Dedifferentiated amniotic fluid mesenchymal stem cell (primary cell): ENCODE results near the gene ITGA1.
A peak's percentile ranks its signal among the peaks of the same experiment; 100 is the strongest.
"Not testable (repeated sequence)": the region's sequence is repeated elsewhere in the genome, so short reads cannot be mapped to it uniquely, and the experiment has no call there.

Source experiments
- DNase-seq: peaks from one replicate; pipeline ENCODE4 v3.0.0-alpha.2; 2016; ENCODE audit errors: extremely low spot score

ITGA1 gene

GRCh38 chr5:52787600-52788504 is at the start of gene ITGA1, which contains the start of gene PELO:
Gene ITGA1, plus strand, starts transcription at chr5:52787916. Its CDS starts 438 bp downstream, at chr5:52788354.
Gene PELO, plus strand, starts transcription at chr5:52787916. Its CDS starts 12,479 bp downstream, at chr5:52800395.
- DNase-seq: peak; percentile 77

- DNase-seq: no peak
Measured at GRCh38 chr5:52738095-52738506, 49.6 kb upstream of the ITGA1 start.

DNA sequence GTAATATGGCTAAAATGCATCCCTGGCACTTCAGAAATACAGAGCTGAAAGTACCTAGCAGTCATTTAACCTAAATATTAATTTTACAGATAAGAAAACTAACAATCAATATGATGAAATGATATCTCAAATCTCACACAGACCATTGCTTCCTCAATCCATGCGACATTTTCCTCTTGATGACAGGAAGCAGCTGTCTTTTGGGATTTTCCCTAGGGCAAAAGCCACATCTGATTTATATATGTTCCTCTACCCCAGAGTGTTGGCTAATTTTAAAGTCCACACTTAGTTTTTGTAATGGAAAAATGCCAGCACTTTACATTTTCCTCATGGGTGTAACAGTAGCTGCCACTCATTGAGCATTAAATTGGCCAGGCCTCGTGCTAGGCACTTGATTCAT is 47.7 kb upstream of the ITGA1 start:
- DNase-seq: no peak

GRCh38 chr5:52743012-52743411 is 44.7 kb upstream of the ITGA1 start:
- DNase-seq: no peak

- no peak for DNase-seq
Measured at GRCh38 chr5:52743529-52743928, 44.2 kb upstream of the ITGA1 start.

DNA sequence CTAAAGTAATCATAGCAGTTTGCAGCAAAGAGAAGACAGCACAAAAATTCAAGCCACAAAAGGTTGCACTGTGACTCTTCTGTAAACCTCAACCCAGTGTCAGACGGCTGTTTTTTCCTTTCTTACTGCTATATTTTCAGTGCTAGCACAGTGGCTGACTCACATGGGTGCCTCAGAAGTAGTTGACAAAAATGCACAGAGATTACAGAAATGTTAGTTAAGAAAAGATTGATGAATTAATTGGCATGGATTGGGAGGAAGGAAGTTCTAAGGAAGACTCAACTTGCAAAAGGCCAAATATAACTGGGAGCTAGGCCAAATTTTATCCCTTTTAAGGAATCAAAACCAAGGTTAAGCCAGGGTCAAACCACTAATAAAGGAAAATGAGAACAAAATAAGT is 43.7 kb upstream of the ITGA1 start:
- DNase-seq: no peak

DNA sequence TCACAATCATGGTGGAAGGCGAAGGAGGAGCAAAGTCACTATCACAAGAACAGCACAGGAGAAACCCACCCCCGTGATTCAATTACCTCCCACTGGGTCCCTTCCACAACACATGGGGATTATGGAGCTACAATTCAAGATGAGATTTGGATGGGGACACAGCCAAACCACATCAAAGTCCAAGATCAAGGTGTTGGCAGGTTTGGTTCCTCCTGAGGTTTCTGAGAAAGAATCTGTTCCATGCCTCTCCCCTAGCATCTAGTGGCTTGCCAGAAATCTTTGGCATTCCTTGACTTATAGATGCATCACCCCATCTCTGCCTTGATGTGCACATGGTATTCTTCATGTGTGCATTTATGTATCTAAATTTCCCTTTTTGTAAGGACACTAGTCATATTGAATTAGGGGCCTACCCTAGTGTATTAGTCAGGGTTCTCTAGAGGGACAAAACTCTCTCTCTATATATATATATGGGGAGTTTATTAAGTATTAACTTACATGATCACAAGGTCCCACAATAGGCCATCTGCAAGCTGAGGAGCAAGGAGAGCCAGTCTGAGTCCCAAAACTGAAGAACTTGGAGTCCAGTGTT is 42.8 kb upstream of the ITGA1 start:
- DNase-seq: not testable (repeated sequence)

DNA sequence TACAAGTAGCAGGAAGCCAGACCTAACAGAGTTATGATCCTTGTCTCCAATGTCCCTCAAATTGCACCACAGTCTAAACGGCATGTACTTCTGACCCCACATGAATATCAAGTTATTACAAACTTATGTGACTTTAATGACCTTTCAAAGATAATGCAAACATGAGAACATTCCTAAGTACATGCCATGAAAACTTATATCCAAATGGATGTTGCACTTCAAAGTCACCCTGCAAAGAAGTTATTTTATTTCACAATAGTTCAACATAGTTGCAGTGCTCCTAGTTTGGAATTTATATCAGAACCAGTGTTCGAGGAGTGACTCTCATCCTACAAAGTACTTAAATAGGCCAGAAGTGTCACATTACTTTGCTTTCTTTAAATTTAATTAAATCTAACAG is 41.2 kb upstream of the ITGA1 start:
- DNase-seq: no peak

- DNase-seq: no peak
Measured at GRCh38 chr5:52748590-52748989, 39.1 kb upstream of the ITGA1 start.

DNA sequence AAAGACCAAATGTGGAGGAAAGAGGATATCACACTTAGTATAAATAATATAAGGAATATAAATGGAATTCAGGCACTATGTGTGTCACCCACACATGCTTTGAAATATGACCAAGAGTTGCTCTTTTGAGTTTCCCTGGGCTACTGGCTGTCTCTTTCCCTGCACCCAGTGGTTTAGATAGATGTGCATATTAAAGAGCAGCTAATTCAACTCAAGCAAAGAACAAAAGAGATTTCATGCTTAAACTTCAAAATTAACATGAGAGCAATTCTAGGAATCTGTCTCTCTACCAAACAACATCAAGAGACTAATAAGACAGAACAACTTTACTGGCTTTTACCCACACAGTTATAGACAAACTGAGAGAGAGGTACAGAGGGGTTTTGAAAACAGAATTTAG is 38.0 kb upstream of the ITGA1 start:
- DNase-seq: no peak

DNA sequence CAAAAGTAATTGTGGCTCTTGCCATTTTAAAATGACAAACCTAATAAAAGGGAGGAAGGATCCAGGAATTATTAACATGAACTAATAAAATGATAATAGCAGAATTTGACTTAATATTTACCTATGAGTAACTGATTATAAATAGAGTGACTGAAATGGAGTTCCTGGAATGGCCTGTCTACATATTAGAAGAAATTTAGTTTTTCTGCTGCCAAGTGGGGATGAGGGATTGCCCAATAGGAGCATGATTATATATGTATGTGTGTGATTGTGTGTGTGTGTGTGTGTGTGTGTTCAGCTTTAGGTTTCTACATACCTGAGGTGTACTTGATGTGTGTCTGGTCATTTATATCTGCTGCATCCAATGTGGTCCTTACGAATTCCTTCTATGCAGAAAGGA is 36.6 kb upstream of the ITGA1 start:
- no peak for DNase-seq

DNA sequence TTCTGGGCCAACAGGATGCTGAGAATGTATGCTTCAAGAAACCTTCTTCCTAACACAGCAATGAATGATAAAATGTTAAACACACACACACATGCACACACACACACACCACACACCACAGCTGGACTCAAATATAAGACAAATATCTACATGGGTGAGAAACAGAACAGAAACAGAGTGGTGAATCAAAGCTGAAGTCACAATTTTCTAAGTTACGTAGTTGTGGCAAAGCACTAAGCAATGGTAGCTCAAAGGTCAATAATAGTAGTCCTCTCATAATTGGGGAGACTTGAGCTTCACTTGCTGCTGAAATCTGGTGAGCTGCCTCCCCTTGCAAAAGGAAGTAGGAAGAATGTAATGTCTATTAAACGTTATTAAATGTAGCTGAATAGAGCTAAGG is 33.7 kb upstream of the ITGA1 start:
- DNase-seq: no peak

DNA sequence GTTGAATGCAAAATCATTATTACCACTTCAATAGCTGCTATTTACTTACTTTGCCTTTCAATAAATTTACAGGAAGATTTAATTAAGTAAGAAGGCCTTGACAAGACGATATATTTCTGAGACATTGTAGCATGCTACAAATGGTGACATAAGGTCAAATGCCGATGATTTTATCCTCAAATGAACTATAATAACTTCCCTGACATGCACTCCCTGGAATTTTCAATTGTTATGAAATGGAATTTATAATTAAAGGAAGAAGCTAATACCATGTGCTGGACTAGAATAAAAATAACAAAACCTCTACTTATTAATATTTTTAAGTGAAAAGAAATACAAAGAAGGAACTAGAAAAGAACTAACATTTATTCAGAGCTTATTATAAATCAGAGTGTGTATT is 30.2 kb upstream of the ITGA1 start:
- no peak for DNase-seq

DNA sequence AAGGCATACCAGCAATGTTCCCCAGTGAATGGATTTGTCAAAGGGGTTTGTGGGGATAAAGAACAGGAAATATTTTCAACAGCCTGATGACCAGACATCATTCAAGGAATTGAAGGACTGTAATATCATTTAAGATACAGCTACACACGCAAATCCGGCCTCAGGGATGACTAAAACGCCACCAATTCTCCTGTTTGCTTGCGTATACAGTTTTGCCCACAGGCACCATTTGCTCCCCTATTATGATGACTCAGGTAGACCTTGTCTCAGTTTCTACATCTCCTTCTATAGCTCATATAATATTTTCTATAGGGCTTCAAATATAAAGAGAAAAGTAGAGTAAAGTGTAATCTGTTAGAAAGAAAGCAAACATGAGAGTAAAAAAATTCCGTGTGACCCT is 29.7 kb upstream of the ITGA1 start:
- no peak for DNase-seq

- DNase-seq: no peak
Measured at GRCh38 chr5:52759331-52759730, 28.4 kb upstream of the ITGA1 start.

GRCh38 chr5:52760695-52761366 is 26.9 kb upstream of the ITGA1 start:
- no peak for DNase-seq

DNA sequence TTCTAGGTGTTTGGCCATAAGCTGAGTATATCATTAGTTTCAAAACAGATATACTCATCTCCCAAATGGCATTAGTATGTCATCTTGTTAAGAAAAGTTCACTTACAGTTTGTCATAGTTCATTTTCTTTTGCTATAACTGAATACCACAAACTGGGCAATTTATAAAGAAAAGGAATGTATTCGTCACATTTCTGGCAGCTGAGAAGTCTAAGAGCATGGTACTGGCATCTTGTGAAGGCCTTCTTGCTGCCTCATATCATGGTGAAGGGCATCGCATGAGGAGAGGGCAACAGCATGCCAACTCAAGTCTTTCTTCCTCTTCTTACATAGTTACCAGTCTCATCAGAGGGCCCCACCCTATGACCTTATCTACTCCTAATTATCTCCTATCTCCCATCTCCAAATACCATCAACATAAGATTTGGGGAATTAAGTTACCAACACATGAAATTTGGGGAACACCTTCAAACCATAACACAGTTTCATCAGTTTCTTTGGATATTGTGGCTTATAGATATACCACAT is 20.4 kb upstream of the ITGA1 start:
- DNase-seq: peak; percentile 41

- no peak for DNase-seq
Measured at GRCh38 chr5:52767766-52768480, 19.8 kb upstream of the ITGA1 start.

DNA sequence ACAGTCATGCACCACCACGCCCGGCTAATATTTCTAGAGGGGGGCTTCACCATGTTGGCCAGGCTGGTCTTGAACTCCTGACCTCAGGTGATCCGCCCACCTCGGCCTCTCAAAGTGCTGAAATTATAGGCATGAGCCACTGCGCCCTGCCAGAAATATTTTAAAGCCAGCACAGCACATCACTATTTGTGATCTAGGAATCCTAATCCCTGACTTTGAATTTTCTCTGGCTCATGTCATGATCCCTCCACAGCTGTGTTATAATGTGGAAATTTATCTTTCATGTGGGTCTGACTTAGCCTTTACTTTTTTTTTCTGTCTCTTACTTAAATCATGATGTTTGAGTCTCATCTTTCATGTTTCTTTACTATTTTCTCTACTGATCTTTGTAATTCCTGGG is 18.7 kb upstream of the ITGA1 start:
- peak; percentile 55 for DNase-seq

GRCh38 chr5:52770287-52770939 is 17.3 kb upstream of the ITGA1 start:
- no peak for DNase-seq

- no peak for DNase-seq
Measured at GRCh38 chr5:52771343-52772039, 16.2 kb upstream of the ITGA1 start.
